CD4-positive, CD25-positive, alpha-beta regulatory T cell (primary cell): Measurements from ENCODE around the gene PRELID3B. TPM values are rescaled to one million over a fixed set of nuclear protein-coding genes. Genes with fewer than 3 reads are reported as not detected.

Experiments
- ATAC-seq, 2 donors: fragments of 150-1000 bp; cut with Tn5 transposase; one replicate each; pipeline ENCODE4 v1.10.0; 2021; ENCODE audit warnings: low read depth in 2 of 2, moderate number of reproducible peaks in 2 of 2, moderate library complexity in 1 of 2
- DNase-seq, 3 donors: peaks; one replicate each; pipeline versions ENCODE4 v3.0.0 to v3.0.0-alpha.2; 2012 to 2022; ENCODE audit warnings: mixed read lengths in 1 of 3
- H3K27ac ChIP-seq: one replicate; pipeline ENCODE4 v1.7.0; 2013; ENCODE audit warnings: mild to moderate bottlenecking, low read length; ENCODE audit not compliant: insufficient read depth, poor library complexity, severe bottlenecking
- H3K27me3 ChIP-seq: one replicate; pipeline ENCODE4 v1.7.0; 2013; ENCODE audit warnings: low read length; ENCODE audit not compliant: control insufficient read depth, insufficient read depth
- H3K36me3 ChIP-seq: one replicate; pipeline ENCODE4 v1.7.0; 2013; ENCODE audit warnings: mild to moderate bottlenecking, low read length, moderate library complexity; ENCODE audit not compliant: control insufficient read depth, insufficient read depth
- H3K4me1 ChIP-seq: 2 replicates; pipeline ENCODE4 v1.7.0; 2013; ENCODE audit warnings: mild to moderate bottlenecking, low read length; ENCODE audit not compliant: insufficient read depth, control insufficient read depth, poor library complexity, severe bottlenecking
- H3K4me3 ChIP-seq: one replicate; pipeline ENCODE4 v1.7.0; 2013; ENCODE audit warnings: low read depth, mild to moderate bottlenecking, low read length, moderate library complexity
- H3K9me3 ChIP-seq, 2 experiments: 1 replicate in 1 of 2; 2 replicates in 1 of 2; pipeline ENCODE4 v1.7.0; 2013; ENCODE audit warnings: low read length in 2 of 2, mild to moderate bottlenecking in 1 of 2, moderate library complexity in 1 of 2; ENCODE audit not compliant: control insufficient read depth in 2 of 2
- H3K27ac Mint-ChIP-seq, 3 donors: one replicate each; pipeline ENCODE4 v1.8.0; 2020 to 2022; ENCODE audit warnings: mild to moderate bottlenecking in 3 of 3, mixed read lengths in 3 of 3, moderate library complexity in 2 of 3
- H3K27me3 Mint-ChIP-seq: one replicate; pipeline ENCODE4 v1.8.0; 2022; ENCODE audit warnings: mild to moderate bottlenecking, mixed read lengths
- H3K36me3 Mint-ChIP-seq: one replicate; pipeline ENCODE4 v1.8.0; 2020; ENCODE audit warnings: mixed read lengths
- H3K4me1 Mint-ChIP-seq, 4 donors: one replicate each; pipeline ENCODE4 v1.8.0; 2020 to 2022; ENCODE audit warnings: mixed read lengths in 4 of 4, mild to moderate bottlenecking in 1 of 4
- H3K4me3 Mint-ChIP-seq, 4 donors: one replicate each; pipeline ENCODE4 v1.8.0; 2020 to 2022; ENCODE audit warnings: mild to moderate bottlenecking in 4 of 4, mixed read lengths in 4 of 4, moderate library complexity in 3 of 4
- H3K9me3 Mint-ChIP-seq, 7 donors: one replicate each; pipeline ENCODE4 v1.8.0; 2020 to 2022; ENCODE audit warnings: mixed read lengths in 7 of 7, mild to moderate bottlenecking in 3 of 7, moderate library complexity in 2 of 7
- polyA plus RNA-seq, 4 donors: library from polyadenylated mRNA; unstranded; fragments of 300-500 nt; fragmentation: Illumina TruSeq; gene quantifications; one replicate each; pipeline ENCODE4 v1.2.3, GENCODE V29; 2021
- total RNA-seq: library from RNA; stranded (reverse); gene quantifications from one replicate; pipeline ENCODE4 v1.2.3, GENCODE V29; 2022

PRELID3B gene
- total and polyA plus RNA-seq, 5 donors from 2014 or later = 33.8 to 50.4 (median 41.3) TPM

GRCh38 chr20:59017493-59018231 is 24.9 kb downstream of the PRELID3B start:
- peak overlapping the region in 1 of 4 donors; percentile 13 for H3K4me3 Mint-ChIP-seq
- Histone ChIP-seq H3K9me3 (no peaks in the 10 kb centered on the region), H3K27ac (no peak overlapping the region), H3K4me3 (no peak overlapping the region), H3K36me3 (no peaks in the 10 kb centered on the region), H3K4me1 (peaks cover 24% of the 10 kb centered on the region), H3K27me3 (no peaks in the 10 kb centered on the region)
- H3K36me3 Mint-ChIP-seq = peaks cover 18% of the 10 kb centered on the region
- ATAC-seq (no peak), DNase-seq (no peak)
- no peaks in the 10 kb centered on the region for H3K27me3 Mint-ChIP-seq
- H3K27ac Mint-ChIP-seq = peak overlapping the region; percentile 20 to 62 (median 59)
- H3K9me3 Mint-ChIP-seq = no peaks in the 10 kb centered on the region
- peaks cover 8 to 42% (median 33%) of the 10 kb centered on the region in 4 donors for H3K4me1 Mint-ChIP-seq

GRCh38 chr20:59016795-59017492 is 25.6 kb downstream of the PRELID3B start:
- no peak overlapping the region for H3K4me3 ChIP-seq
- ATAC-seq (peak; percentile 44 to 50), DNase-seq (peak in 1 of 3 donors; percentile 50)
- no peaks in the 10 kb centered on the region for H3K27me3 ChIP-seq
- H3K27me3 Mint-ChIP-seq = peaks cover 4% of the 10 kb centered on the region
- no peaks in the 10 kb centered on the region for H3K9me3 Mint-ChIP-seq
- peaks cover 24% of the 10 kb centered on the region for H3K4me1 ChIP-seq
- H3K4me1 Mint-ChIP-seq = peaks cover 11 to 42% (median 33%) of the 10 kb centered on the region in 4 donors
- H3K27ac Mint-ChIP-seq = peak overlapping the region; percentile 20 to 62 (median 55)
- H3K36me3 ChIP-seq = no peaks in the 10 kb centered on the region
- peaks cover 14% of the 10 kb centered on the region for H3K36me3 Mint-ChIP-seq
- peak overlapping the region in 3 of 4 donors; percentile 12 to 36 (median 13) for H3K4me3 Mint-ChIP-seq
- H3K9me3 ChIP-seq = no peaks in the 10 kb centered on the region
- H3K27ac ChIP-seq = no peak overlapping the region

- Histone ChIP-seq H3K4me1 (peaks cover 24% of the 10 kb centered on the region), H3K9me3 (no peaks in the 10 kb centered on the region), H3K27ac (no peak overlapping the region), H3K27me3 (no peaks in the 10 kb centered on the region), H3K4me3 (no peak overlapping the region), H3K36me3 (no peaks in the 10 kb centered on the region)
- no peaks in the 10 kb centered on the region for H3K9me3 Mint-ChIP-seq
- peak overlapping the region in 2 of 4 donors; percentile 17 to 55 for H3K4me3 Mint-ChIP-seq
- DNase-seq = no peak
- no peak for ATAC-seq
- H3K4me1 Mint-ChIP-seq = peaks cover 11 to 49% (median 40%) of the 10 kb centered on the region in 4 donors
- H3K27me3 Mint-ChIP-seq = peaks cover 4% of the 10 kb centered on the region
- peak overlapping the region; percentile 60 to 73 (median 62) for H3K27ac Mint-ChIP-seq
- H3K36me3 Mint-ChIP-seq = peaks cover 10% of the 10 kb centered on the region
Observed at GRCh38 chr20:59015812-59016711, 26.5 kb downstream of the PRELID3B start.

GRCh38 chr20:59015411-59015810 is 27.2 kb downstream of the PRELID3B start:
- H3K4me3 Mint-ChIP-seq = no peak overlapping the region
- Histone ChIP-seq H3K9me3 (no peaks in the 10 kb centered on the region), H3K27me3 (no peaks in the 10 kb centered on the region), H3K4me3 (no peak overlapping the region), H3K36me3 (no peaks in the 10 kb centered on the region), H3K27ac (no peak overlapping the region), H3K4me1 (peaks cover 24% of the 10 kb centered on the region)
- ATAC-seq (no peak), DNase-seq (no peak)
- peaks cover 5% of the 10 kb centered on the region for H3K36me3 Mint-ChIP-seq
- H3K27ac Mint-ChIP-seq = no peak overlapping the region
- peaks cover 4% of the 10 kb centered on the region for H3K27me3 Mint-ChIP-seq
- H3K9me3 Mint-ChIP-seq = no peaks in the 10 kb centered on the region
- H3K4me1 Mint-ChIP-seq = peaks cover 11 to 50% (median 38%) of the 10 kb centered on the region in 4 donors

GRCh38 chr20:59014680-59015389 is 27.8 kb downstream of the PRELID3B start:
- Histone ChIP-seq H3K27ac (no peak overlapping the region), H3K9me3 (no peaks in the 10 kb centered on the region), H3K4me3 (no peak overlapping the region), H3K36me3 (no peaks in the 10 kb centered on the region), H3K27me3 (no peaks in the 10 kb centered on the region), H3K4me1 (peaks cover 24% of the 10 kb centered on the region)
- H3K9me3 Mint-ChIP-seq = no peaks in the 10 kb centered on the region
- H3K4me1 Mint-ChIP-seq = peaks cover 11 to 53% (median 38%) of the 10 kb centered on the region in 4 donors
- ATAC-seq (no peak), DNase-seq (no peak)
- peaks cover 5% of the 10 kb centered on the region for H3K36me3 Mint-ChIP-seq
- no peak overlapping the region for H3K27ac Mint-ChIP-seq
- H3K27me3 Mint-ChIP-seq = peaks cover 4% of the 10 kb centered on the region
- no peak overlapping the region for H3K4me3 Mint-ChIP-seq

GRCh38 chr20:59013959-59014608 is 28.5 kb downstream of the PRELID3B start:
- Histone ChIP-seq H3K9me3 (no peaks in the 10 kb centered on the region), H3K27ac (no peak overlapping the region), H3K4me3 (no peak overlapping the region), H3K36me3 (no peaks in the 10 kb centered on the region), H3K27me3 (no peaks in the 10 kb centered on the region), H3K4me1 (peaks cover 24% of the 10 kb centered on the region)
- Mint-ChIP-seq H3K36me3 (peaks cover 5% of the 10 kb centered on the region), H3K27ac (no peak overlapping the region), H3K27me3 (peaks cover 4% of the 10 kb centered on the region), H3K4me3 (peak overlapping the region in 1 of 4 donors; percentile 42), H3K9me3 (no peaks in the 10 kb centered on the region), H3K4me1 (peaks cover 11 to 54% (median 38%) of the 10 kb centered on the region in 4 donors)
- ATAC-seq (peak in 1 of 2 donors; percentile 51), DNase-seq (peak in 2 of 3 donors; percentile 12 to 61)
